HG02588 (cell line): ENCODE results near the gene AKAP14.
A peak's percentile ranks its signal among the peaks of the same experiment; 100 is the strongest.
"Not testable (repeated sequence)": the region's sequence is repeated elsewhere in the genome, so short reads cannot be mapped to it uniquely, and the experiment has no call there.

ENCODE experiments used
- ATAC-seq: cut with Tn5 transposase; IDR thresholded peaks from one replicate; pipeline ENCODE4 v1.9.1; 2021; ENCODE audit warnings: mild to moderate bottlenecking, moderate library complexity; ENCODE audit not compliant: unreplicated experiment

AKAP14 gene

GRCh38 chrX:119919835-119920585, 24.3 kb downstream of the AKAP14 start:
- ATAC-seq: no peak

GRCh38 chrX:119922391-119922790, 26.7 kb downstream of the AKAP14 start:
- ATAC-seq: not testable (repeated sequence)

- ATAC-seq: no peak
These were observed 39.7 kb downstream of the AKAP14 start for GRCh38 chrX:119935215-119935874.

- no peak for ATAC-seq
These were observed 45.6 kb downstream of the AKAP14 start for GRCh38 chrX:119941336-119941735.

GRCh38 chrX:119942173-119942819, 46.6 kb downstream of the AKAP14 start:
- ATAC-seq: no peak

GRCh38 chrX:119942831-119943184, 47.1 kb downstream of the AKAP14 start:
- peak; percentile 12 for ATAC-seq

- ATAC-seq: peak; percentile 83
These were observed 47.7 kb downstream of the AKAP14 start, which contains the start of gene NKAP for GRCh38 chrX:119943185-119943988. Gene NKAP, minus strand, starts transcription at chrX:119943751. Its CDS starts 146 bp downstream, at chrX:119943605.

- ATAC-seq: no peak
These were observed 49.8 kb downstream of the AKAP14 start for GRCh38 chrX:119945481-119945880.

GRCh38 chrX:119948381-119948780, 52.7 kb downstream of the AKAP14 start:
- ATAC-seq: no peak

- no peak for ATAC-seq
These were observed 58.7 kb downstream of the AKAP14 start for GRCh38 chrX:119954374-119954773.

- not testable (repeated sequence) for ATAC-seq
These were observed 60.3 kb downstream of the AKAP14 start for GRCh38 chrX:119955807-119956570.

GRCh38 chrX:119960625-119961024, 64.9 kb downstream of the AKAP14 start:
- ATAC-seq: no peak

GRCh38 chrX:119966837-119967236, 71.1 kb downstream of the AKAP14 start:
- ATAC-seq: not testable (repeated sequence)
